NB4 (cell line): ENCODE measurements around the gene MAPRE2.
A peak's percentile ranks its signal among the peaks of the same experiment; 100 is the strongest.

Experiments
- DNase-seq: peaks from one replicate; pipeline ENCODE4 v3.0.0; 2010; ENCODE audit warnings: low read depth
- H3K4me3 ChIP-seq: one replicate; pipeline ENCODE4 v1.5.1; 2011; ENCODE audit warnings: mild to moderate bottlenecking, low read depth, low read length, moderate library complexity
- CTCF ChIP-seq: IDR thresholded peaks from one replicate; pipeline ENCODE4 v1.5.1; 2012; ENCODE audit warnings: low read depth, low read length
- MAX ChIP-seq: IDR thresholded peaks from 2 replicates; pipeline ENCODE4 v1.6.1; 2011; ENCODE audit warnings: low read depth, low read length
- MYC ChIP-seq: IDR thresholded peaks from 2 replicates; pipeline ENCODE4 v1.6.1; 2011; ENCODE audit warnings: low read depth, low read length
- POLR2A ChIP-seq: IDR thresholded peaks from 2 replicates; pipeline ENCODE4 v1.6.1; 2011; ENCODE audit warnings: mild to moderate bottlenecking; ENCODE audit not compliant: insufficient read length; ENCODE audit errors: extremely low read depth

MAPRE2 gene

GRCh38 chr18:35088921-35089320 lies 47.7 kb downstream of the MAPRE2 start:
- DNase-seq: no peak
- TF ChIP-seq CTCF: no peak
- TF ChIP-seq POLR2A: no peak
- TF ChIP-seq MAX: no peak
- no peak for TF ChIP-seq MYC

GRCh38 chr18:35089382-35089781 lies 48.2 kb downstream of the MAPRE2 start:
- DNase-seq: no peak
- no peak overlapping the region for H3K4me3 ChIP-seq
- TF ChIP-seq POLR2A (no peak), CTCF (no peak), MAX (no peak), MYC (no peak)

More at GRCh38 chr18:35088921-35089320, 47.7 kb downstream of the MAPRE2 start:
- H3K4me3 ChIP-seq: no peak overlapping the region

- no peak overlapping the region for H3K4me3 ChIP-seq
- TF ChIP-seq MYC (no peak), MAX (no peak), CTCF (no peak), POLR2A (no peak)
- no peak for DNase-seq
Observed at GRCh38 chr18:35089891-35090550, 48.8 kb downstream of the MAPRE2 start.

- peak; percentile 16 for DNase-seq
- TF ChIP-seq MAX: no peak
- no peak for TF ChIP-seq MYC
- no peak for TF ChIP-seq POLR2A
- no peak for TF ChIP-seq CTCF
- no peak overlapping the region for H3K4me3 ChIP-seq
Observed at GRCh38 chr18:35091841-35092240, 50.6 kb downstream of the MAPRE2 start.

GRCh38 chr18:35095983-35096676 lies 54.9 kb downstream of the MAPRE2 start:
- DNase-seq: no peak
- TF ChIP-seq MYC (no peak), MAX (no peak), CTCF (no peak), POLR2A (no peak)

More at GRCh38 chr18:35095983-35096676, 54.9 kb downstream of the MAPRE2 start:
- no peak overlapping the region for H3K4me3 ChIP-seq
